PFSK-1 (cell line): Measurements from ENCODE around the gene PLA2G4A.

ENCODE experiments used
- SIN3A ChIP-seq: IDR thresholded peaks from 2 replicates; pipeline ENCODE4 v1.6.1; 2012; ENCODE audit warnings: mild to moderate bottlenecking, low read length, moderate library complexity, borderline replicate concordance; ENCODE audit not compliant: insufficient read depth
- TF ChIP-seq, protein P1 (sequence below), 2 experiments: IDR thresholded peaks; 2 replicates each; pipeline versions ENCODE4 v1.6.1 to v1.8.0; 2011 to 2012; ENCODE audit warnings: low read depth in 2 of 2, low read length in 2 of 2, control low read depth in 1 of 2, inconsistent platforms in 1 of 2, mild to moderate bottlenecking in 1 of 2, moderate library complexity in 1 of 2; ENCODE audit not compliant: insufficient read depth in 1 of 2

GRCh38 chr1:186987065-186987464 is 158.3 kb downstream of the PLA2G4A start:
- TF ChIP-seq, protein P1, sequence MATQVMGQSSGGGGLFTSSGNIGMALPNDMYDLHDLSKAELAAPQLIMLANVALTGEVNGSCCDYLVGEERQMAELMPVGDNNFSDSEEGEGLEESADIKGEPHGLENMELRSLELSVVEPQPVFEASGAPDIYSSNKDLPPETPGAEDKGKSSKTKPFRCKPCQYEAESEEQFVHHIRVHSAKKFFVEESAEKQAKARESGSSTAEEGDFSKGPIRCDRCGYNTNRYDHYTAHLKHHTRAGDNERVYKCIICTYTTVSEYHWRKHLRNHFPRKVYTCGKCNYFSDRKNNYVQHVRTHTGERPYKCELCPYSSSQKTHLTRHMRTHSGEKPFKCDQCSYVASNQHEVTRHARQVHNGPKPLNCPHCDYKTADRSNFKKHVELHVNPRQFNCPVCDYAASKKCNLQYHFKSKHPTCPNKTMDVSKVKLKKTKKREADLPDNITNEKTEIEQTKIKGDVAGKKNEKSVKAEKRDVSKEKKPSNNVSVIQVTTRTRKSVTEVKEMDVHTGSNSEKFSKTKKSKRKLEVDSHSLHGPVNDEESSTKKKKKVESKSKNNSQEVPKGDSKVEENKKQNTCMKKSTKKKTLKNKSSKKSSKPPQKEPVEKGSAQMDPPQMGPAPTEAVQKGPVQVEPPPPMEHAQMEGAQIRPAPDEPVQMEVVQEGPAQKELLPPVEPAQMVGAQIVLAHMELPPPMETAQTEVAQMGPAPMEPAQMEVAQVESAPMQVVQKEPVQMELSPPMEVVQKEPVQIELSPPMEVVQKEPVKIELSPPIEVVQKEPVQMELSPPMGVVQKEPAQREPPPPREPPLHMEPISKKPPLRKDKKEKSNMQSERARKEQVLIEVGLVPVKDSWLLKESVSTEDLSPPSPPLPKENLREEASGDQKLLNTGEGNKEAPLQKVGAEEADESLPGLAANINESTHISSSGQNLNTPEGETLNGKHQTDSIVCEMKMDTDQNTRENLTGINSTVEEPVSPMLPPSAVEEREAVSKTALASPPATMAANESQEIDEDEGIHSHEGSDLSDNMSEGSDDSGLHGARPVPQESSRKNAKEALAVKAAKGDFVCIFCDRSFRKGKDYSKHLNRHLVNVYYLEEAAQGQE (IDR thresholded peaks at IDR 0.05; ENCODE audit: insufficient read depth in 1 of 2, low read depth in 2 of 2, low read length in 2 of 2) = no peak
- TF ChIP-seq SIN3A = no peak
